IMR-90 (cell line): ENCODE results near the gene MRPS10. TPM values are rescaled to one million over a fixed set of nuclear protein-coding genes. Genes with fewer than 3 reads are reported as not detected.

ENCODE experiments used
- ATAC-seq: fragments of 200-7000 bp; cut with Tn5 transposase; 2 replicates; pipeline ENCODE4 v1.9.1; 2020; ENCODE audit warnings: low read depth, mild to moderate bottlenecking, moderate library complexity
- BruUV-seq: library from RNA; stranded (reverse); fragments of 400-500 nt; replicated peaks from 2 replicates; lab custom pipeline; 2021; lab: Mats Ljungman, UMichigan
- CTCF ChIA-PET: fragments of 300-600 bp; formaldehyde crosslinking; extraction: SDS; loops from one replicate; lab custom pipeline; 2021; ENCODE audit warnings: antibody characterized with exemption; lab: Yijun Ruan, JAX
- POLR2A ChIA-PET: fragments of 300-600 bp; sonication (Branson Sonifier 250); formaldehyde crosslinking; loops from one replicate; lab custom pipeline; 2022; ENCODE audit warnings: antibody characterized with exemption; ENCODE audit not compliant: unreplicated experiment; lab: Charles Lee
- DNase-seq: peaks from one replicate; pipeline ENCODE4 v3.0.0; 2013
- H2AFZ ChIP-seq: replicated peaks from 2 replicates; pipeline ENCODE3; 2013; ENCODE audit warnings: low read length, mild to moderate bottlenecking; ENCODE audit not compliant: poor library complexity
- H2AK5ac ChIP-seq: 2 replicates; pipeline ENCODE4 v1.6.1; 2013; ENCODE audit warnings: low read depth, low read length, inconsistent platforms
- H2AK9ac ChIP-seq: replicated peaks from 2 replicates; pipeline ENCODE3; 2013; ENCODE audit warnings: mild to moderate bottlenecking, low read depth, low read length, moderate library complexity; ENCODE audit not compliant: poor library complexity
- H2BK120ac ChIP-seq: 2 replicates; pipeline ENCODE4 v1.6.1; 2013; ENCODE audit warnings: low read depth, low read length, inconsistent platforms
- H2BK15ac ChIP-seq: 3 replicates; pipeline ENCODE4 v1.6.1; 2013; ENCODE audit warnings: low read depth, low read length, inconsistent platforms
- H2BK20ac ChIP-seq: 2 replicates; pipeline ENCODE4 v1.6.1; 2013; ENCODE audit warnings: low read depth, mild to moderate bottlenecking, inconsistent platforms, low read length, moderate library complexity
- H2BK5ac ChIP-seq: 2 replicates; pipeline ENCODE4 v1.6.1; 2013; ENCODE audit warnings: mild to moderate bottlenecking, low read depth, low read length, inconsistent platforms; ENCODE audit not compliant: poor library complexity, severe bottlenecking
- H3K14ac ChIP-seq: replicated peaks from 2 replicates; pipeline ENCODE4 v1.6.1; 2013; ENCODE audit warnings: low read depth, low read length, inconsistent platforms
- H3K18ac ChIP-seq: 2 replicates; pipeline ENCODE4 v1.6.1; 2013; ENCODE audit warnings: low read depth, low read length, control low read depth
- H3K23ac ChIP-seq: 2 replicates; pipeline ENCODE4 v1.6.1; 2013; ENCODE audit warnings: low read depth, low read length, inconsistent platforms
- H3K27ac ChIP-seq: 2 replicates; pipeline ENCODE4 v1.5.1; 2013; ENCODE audit warnings: mild to moderate bottlenecking, control low read depth, low read length; ENCODE audit not compliant: insufficient read depth
- H3K27me3 ChIP-seq: 2 replicates; pipeline ENCODE4 v1.6.1; 2013; ENCODE audit warnings: low read length; ENCODE audit not compliant: control insufficient read depth, insufficient read depth
- H3K36me3 ChIP-seq: 2 replicates; pipeline ENCODE4 v1.6.1; 2013; ENCODE audit warnings: low read length, mixed read lengths; ENCODE audit not compliant: control insufficient read depth, insufficient read depth
- H3K4ac ChIP-seq: 2 replicates; pipeline ENCODE4 v1.6.1; 2013; ENCODE audit warnings: low read depth, low read length, inconsistent platforms
- H3K4me1 ChIP-seq: 2 replicates; pipeline ENCODE4 v1.6.1; 2013; ENCODE audit warnings: low read length, mixed read lengths; ENCODE audit not compliant: control insufficient read depth, insufficient read depth
- H3K4me2 ChIP-seq: 2 replicates; pipeline ENCODE4 v1.6.1; 2013; ENCODE audit warnings: low read depth, mild to moderate bottlenecking, control low read depth, low read length, moderate library complexity
- H3K4me3 ChIP-seq: 2 replicates; pipeline ENCODE4 v1.5.1; 2013; ENCODE audit warnings: low read depth, mild to moderate bottlenecking, control low read depth, low read length, moderate library complexity; ENCODE audit not compliant: insufficient read depth
- H3K56ac ChIP-seq: 2 replicates; pipeline ENCODE4 v1.6.1; 2013; ENCODE audit warnings: low read length, inconsistent platforms; ENCODE audit not compliant: insufficient read depth; ENCODE audit errors: extremely low read depth
- H3K79me1 ChIP-seq, 2 experiments: 2 replicates each; pipeline ENCODE4 v1.6.1; 2013; ENCODE audit warnings: low read length in 2 of 2, inconsistent platforms in 1 of 2, low read depth in 1 of 2
- H3K9ac ChIP-seq: 2 replicates; pipeline ENCODE4 v1.6.1; 2013; ENCODE audit warnings: low read depth, low read length, control low read depth
- H3K9me1 ChIP-seq: 2 replicates; pipeline ENCODE4 v1.6.1; 2013; ENCODE audit warnings: low read length, inconsistent platforms; ENCODE audit not compliant: insufficient read depth
- H3K9me3 ChIP-seq: 2 replicates; pipeline ENCODE4 v1.6.1; 2013; ENCODE audit warnings: low read length; ENCODE audit not compliant: control insufficient read depth, insufficient read depth
- H4K20me1 ChIP-seq: 2 replicates; pipeline ENCODE4 v1.6.1; 2013; ENCODE audit warnings: low read length, inconsistent platforms; ENCODE audit not compliant: insufficient read depth
- H4K5ac ChIP-seq: 2 replicates; pipeline ENCODE4 v1.6.1; 2013; ENCODE audit warnings: mild to moderate bottlenecking, low read depth, low read length, control low read depth
- H4K8ac ChIP-seq, 2 experiments: 2 replicates each; pipeline ENCODE4 v1.6.1; 2013; ENCODE audit warnings: low read depth in 2 of 2, low read length in 2 of 2, control low read depth in 1 of 2, inconsistent platforms in 1 of 2
- H4K91ac ChIP-seq: 2 replicates; pipeline ENCODE4 v1.6.1; 2013; ENCODE audit warnings: low read depth, low read length, inconsistent platforms; ENCODE audit not compliant: insufficient read depth
- CEBPB ChIP-seq: IDR thresholded peaks from 2 replicates; pipeline ENCODE4 v1.6.1; 2012; ENCODE audit warnings: low read depth, low read length, improper control_type of control experiment
- CHD1 ChIP-seq: IDR thresholded peaks from 2 replicates; pipeline ENCODE4 v1.6.1; 2012; ENCODE audit warnings: low read depth, low read length, improper control_type of control experiment
- CTCF ChIP-seq: conservative IDR thresholded peaks from 2 replicates; pipeline ENCODE4 v1.5.1; 2012; ENCODE audit warnings: mild to moderate bottlenecking, low read depth, low read length, improper control_type of control experiment
- ELK1 ChIP-seq: fragments of 150-350 bp; IDR thresholded peaks from 2 replicates; pipeline ENCODE4 v1.6.1; 2016; ENCODE audit warnings: low read depth, mild to moderate bottlenecking, low read length, moderate library complexity, borderline replicate concordance
- MXI1 ChIP-seq: IDR thresholded peaks from 2 replicates; pipeline ENCODE4 v1.6.1; 2012; ENCODE audit warnings: low read depth, mild to moderate bottlenecking, low read length, moderate library complexity, borderline replicate concordance
- NFE2L2 ChIP-seq: fragments of 150-350 bp; IDR thresholded peaks from 2 replicates; pipeline ENCODE4 v1.6.1; 2016; ENCODE audit warnings: low read depth, mild to moderate bottlenecking, low read length
- RAD21 ChIP-seq: IDR thresholded peaks from 2 replicates; pipeline ENCODE4 v1.6.1; 2012; ENCODE audit warnings: low read length, improper control_type of control experiment
- RFX5 ChIP-seq: IDR thresholded peaks from 2 replicates; pipeline ENCODE4 v1.8.0; 2012; ENCODE audit warnings: low read depth, mild to moderate bottlenecking, low read length, moderate library complexity
- SMC3 ChIP-seq: fragments of 150-350 bp; IDR thresholded peaks from 2 replicates; pipeline ENCODE4 v1.6.1; 2016; ENCODE audit warnings: low read depth, mild to moderate bottlenecking, antibody characterized with exemption, low read length, moderate library complexity
- USF2 ChIP-seq: fragments of 150-350 bp; IDR thresholded peaks from 2 replicates; pipeline ENCODE4 v1.6.1; 2017; ENCODE audit warnings: mild to moderate bottlenecking, antibody characterized with exemption, low read length, low read depth
- WGBS, 2 experiments: methylation state at CpG; one replicate each; pipeline versions ENCODE4 v1.1.5 to v1.1.7; 2013; ENCODE audit warnings: missing lambda C conversion rate in 2 of 2; ENCODE audit not compliant: insufficient read length in 1 of 2; ENCODE audit errors: extremely low coverage in 2 of 2; 5-methylcytosine and 5-hydroxymethylcytosine counted together
- dilution Hi-C: fragments of 300-500 bp; cut with HindIII; formaldehyde crosslinking; loops from one replicate; pipeline ENCODE4 v1.14.3; 2018; ENCODE audit warnings: low sequenced_read_pairs; ENCODE audit not compliant: unreplicated experiment
- in situ Hi-C: fragments of 300-500 bp; cut with MboI; formaldehyde crosslinking; loops from 3 replicates; pipeline ENCODE4 v1.14.3; 2019; ENCODE audit warnings: low sequenced_read_pairs, inconsistent platforms, mixed read lengths
- intact Hi-C: fragments of 100-400 bp; cut with micrococcal nuclease; formaldehyde crosslinking; loops from 2 replicates; pipeline ENCODE4 v1.10.0; 2022
- polyA plus RNA-seq, 3 experiments: library from polyadenylated mRNA; depleted of rRNA; stranded (reverse); fragments of >200 nt; gene quantifications; 2 replicates each; pipeline ENCODE4 v1.2.3, GENCODE V29; 2012; ENCODE audit warnings: low replicate concordance in 1 of 3
- total RNA-seq: library from RNA; depleted of rRNA; stranded (reverse); fragments of >200 nt; gene quantifications from 2 replicates; pipeline ENCODE4 v1.2.3, GENCODE V29; 2012

Gene MRPS10
- total and polyA plus RNA-seq, 2 of the 4 experiments (the other 2 are of a cell fraction): 28.5 to 47.0 TPM

GRCh38 chr6:42264852-42265390, 47.3 kb upstream of the MRPS10 start:
- no CpG with 5 or more reads among the region's 5 CpGs for WGBS, 2 experiments
- POLR2A ChIA-PET: no interaction called here

More at GRCh38 chr6:42264852-42265390, 47.3 kb upstream of the MRPS10 start:
- Histone ChIP-seq H2BK20ac (no peak overlapping the region), H3K36me3 (peaks cover 40% of the 10 kb centered on the region), H4K8ac (no peak overlapping the region), H3K9ac (no peak overlapping the region), H3K4me1 (peaks cover 13% of the 10 kb centered on the region), H3K27ac (no peak overlapping the region), H3K79me1 (peaks cover 15 to 57% of the 10 kb centered on the region in 2 experiments), H4K5ac (no peak overlapping the region), H3K4me2 (no peak overlapping the region), H3K9me3 (no peaks in the 10 kb centered on the region), H3K27me3 (no peaks in the 10 kb centered on the region), H2AK5ac (no peak overlapping the region), H3K4me3 (no peak overlapping the region), H3K18ac (no peak overlapping the region), H3K4ac (no peak overlapping the region), H2BK120ac (no peak overlapping the region), H3K9me1 (peaks cover 34% of the 10 kb centered on the region), H2BK15ac (no peak overlapping the region), H4K91ac (no peak overlapping the region; the same call in 1 of the 2 replicates), H2AK9ac (no peak overlapping the region), H2BK5ac (no peak overlapping the region), H3K23ac (no peak overlapping the region), H2AFZ (no peak overlapping the region), H3K14ac (no peak overlapping the region), H4K20me1 (no peaks in the 10 kb centered on the region), H3K56ac (no peak overlapping the region)
- no TSS peak for BruUV-seq
- ATAC-seq (no peak), DNase-seq (no peak)
- intact Hi-C loops: loop anchor here (5.0 kb wide), 1 partner anchor 282 kb away; no protein-coding TSS in a partner anchor
- no peak for TF ChIP-seq USF2
- TF ChIP-seq MXI1: no peak
- no peak for TF ChIP-seq ELK1
- no peak for TF ChIP-seq RFX5
- TF ChIP-seq CHD1: no peak
- no peak for TF ChIP-seq RAD21
- no peak for TF ChIP-seq CEBPB
- TF ChIP-seq CTCF: no peak
- TF ChIP-seq SMC3: no peak
- no peak for TF ChIP-seq NFE2L2
- CTCF ChIA-PET: no interaction called here
- in situ Hi-C loops: loop anchor here (5.0 kb wide), 1 partner anchor 282 kb away; no protein-coding TSS in a partner anchor
- dilution Hi-C loops: no loop called here
